ENCODE results near the gene NYAP2. TPM values are rescaled to one million over a fixed set of nuclear protein-coding genes. Genes with fewer than 3 reads are reported as not detected.

NYAP2 gene
- total and polyA plus RNA-seq, 7 donors: 0.03 to 0.36 TPM; not detected in 5

DNA sequence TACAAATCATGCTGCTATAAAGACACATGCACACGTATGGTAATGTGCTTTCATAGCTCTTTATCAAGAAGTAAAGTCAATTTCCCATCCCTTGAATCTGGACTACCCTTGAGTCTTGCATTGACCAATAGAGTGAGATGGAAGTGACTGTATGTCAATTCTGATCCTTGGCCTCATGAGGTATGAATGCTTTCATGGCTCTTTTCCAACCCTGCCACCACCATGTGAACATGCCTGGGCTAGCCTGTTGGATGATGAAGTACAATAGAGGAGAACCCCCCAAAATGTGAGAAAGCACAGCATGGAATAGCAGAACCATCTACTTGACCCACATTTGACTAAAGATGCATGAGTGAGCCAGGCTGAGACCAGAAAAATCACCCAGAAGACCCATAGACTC lies 237.0 kb downstream of the NYAP2 start:
- 82 to 91% methylated on average over 1 of the region's 1 CpG for WGBS, 2 donors
- DNase-seq: no peak
- H3K4me3 ChIP-seq: no peak overlapping the region
- H3K27ac ChIP-seq: no peak overlapping the region
- H3K4me1 ChIP-seq: no peaks in the 10 kb centered on the region
- intact Hi-C loops (cut with DNase I): no loop called here
- TF ChIP-seq POLR2A (IDR thresholded peaks at IDR 0.05): no peak
- TF ChIP-seq EP300 (IDR thresholded peaks at IDR 0.05): no peak
- TF ChIP-seq POLR2AphosphoS5 (IDR thresholded peaks at IDR 0.05): no peak
- TF ChIP-seq, protein P1, sequence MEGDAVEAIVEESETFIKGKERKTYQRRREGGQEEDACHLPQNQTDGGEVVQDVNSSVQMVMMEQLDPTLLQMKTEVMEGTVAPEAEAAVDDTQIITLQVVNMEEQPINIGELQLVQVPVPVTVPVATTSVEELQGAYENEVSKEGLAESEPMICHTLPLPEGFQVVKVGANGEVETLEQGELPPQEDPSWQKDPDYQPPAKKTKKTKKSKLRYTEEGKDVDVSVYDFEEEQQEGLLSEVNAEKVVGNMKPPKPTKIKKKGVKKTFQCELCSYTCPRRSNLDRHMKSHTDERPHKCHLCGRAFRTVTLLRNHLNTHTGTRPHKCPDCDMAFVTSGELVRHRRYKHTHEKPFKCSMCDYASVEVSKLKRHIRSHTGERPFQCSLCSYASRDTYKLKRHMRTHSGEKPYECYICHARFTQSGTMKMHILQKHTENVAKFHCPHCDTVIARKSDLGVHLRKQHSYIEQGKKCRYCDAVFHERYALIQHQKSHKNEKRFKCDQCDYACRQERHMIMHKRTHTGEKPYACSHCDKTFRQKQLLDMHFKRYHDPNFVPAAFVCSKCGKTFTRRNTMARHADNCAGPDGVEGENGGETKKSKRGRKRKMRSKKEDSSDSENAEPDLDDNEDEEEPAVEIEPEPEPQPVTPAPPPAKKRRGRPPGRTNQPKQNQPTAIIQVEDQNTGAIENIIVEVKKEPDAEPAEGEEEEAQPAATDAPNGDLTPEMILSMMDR (IDR thresholded peaks at IDR 0.05): no peak
- H3K9me3 ChIP-seq: no peaks in the 10 kb centered on the region
- H3K36me3 ChIP-seq: no peaks in the 10 kb centered on the region
- H3K27me3 ChIP-seq: no peaks in the 10 kb centered on the region

DNA sequence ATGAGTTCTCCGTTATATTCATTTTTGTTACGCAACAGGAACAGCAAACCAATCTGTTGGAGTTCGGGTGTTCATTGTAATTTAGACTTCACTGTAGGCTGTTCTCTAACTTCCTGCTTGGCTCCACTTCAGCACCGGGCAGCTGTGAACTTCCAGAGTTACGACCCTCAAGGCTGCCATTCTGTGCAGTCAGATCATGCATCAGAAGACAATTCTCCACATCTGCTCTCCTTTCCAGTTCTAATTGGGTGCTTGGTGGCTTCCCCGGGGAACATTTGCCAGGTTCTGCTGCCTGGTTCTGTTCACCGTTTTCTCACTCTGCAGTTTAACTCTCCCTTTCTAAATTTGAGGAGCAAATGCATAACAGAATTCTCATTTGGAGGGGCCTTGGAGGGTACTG lies 237.7 kb downstream of the NYAP2 start:
- TF ChIP-seq POLR2AphosphoS5 (IDR thresholded peaks at IDR 0.05) (no peak), EP300 (IDR thresholded peaks at IDR 0.05) (no peak), POLR2A (IDR thresholded peaks at IDR 0.05) (no peak)
- TF ChIP-seq, protein P1 (IDR thresholded peaks at IDR 0.05): no peak
- Histone ChIP-seq H3K27me3 (no peaks in the 10 kb centered on the region), H3K4me1 (no peaks in the 10 kb centered on the region), H3K4me3 (no peak overlapping the region), H3K27ac (no peak overlapping the region), H3K9me3 (no peaks in the 10 kb centered on the region), H3K36me3 (no peaks in the 10 kb centered on the region)
- DNase-seq: no peak
- intact Hi-C loops (cut with DNase I): no loop called here
- 9 to 30% methylated on average over 7 of the region's 7 CpGs for WGBS, 2 donors

DNA sequence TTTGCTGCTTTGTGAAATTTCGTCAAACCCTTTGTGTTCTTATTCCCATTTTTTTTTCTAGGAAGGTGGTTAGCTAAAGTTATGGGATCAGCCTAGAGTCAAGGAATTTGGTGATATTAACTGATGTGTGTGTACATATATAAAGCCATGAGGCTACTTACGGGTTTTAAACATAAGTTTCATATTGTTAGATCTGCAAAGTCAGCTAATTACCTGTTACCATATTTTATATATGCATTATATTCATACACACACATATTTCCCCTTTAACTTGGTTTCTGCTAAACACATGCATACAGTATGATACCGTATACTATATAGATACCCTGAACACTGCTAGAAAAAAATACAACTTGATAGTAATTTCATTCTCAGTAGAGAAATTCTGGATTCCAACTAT lies 241.0 kb downstream of the NYAP2 start:
- Histone ChIP-seq H3K27me3 (no peaks in the 10 kb centered on the region), H3K9me3 (no peaks in the 10 kb centered on the region), H3K4me1 (no peaks in the 10 kb centered on the region), H3K4me3 (no peak overlapping the region), H3K36me3 (no peaks in the 10 kb centered on the region), H3K27ac (no peak overlapping the region)
- TF ChIP-seq, protein P1 (IDR thresholded peaks at IDR 0.05): no peak
- TF ChIP-seq POLR2A (IDR thresholded peaks at IDR 0.05): no peak
- TF ChIP-seq EP300 (IDR thresholded peaks at IDR 0.05): no peak
- TF ChIP-seq POLR2AphosphoS5 (IDR thresholded peaks at IDR 0.05): no peak
- DNase-seq: no peak
- intact Hi-C loops (cut with DNase I): no loop called here
- WGBS, 2 donors: 91 to 93% methylated on average over 3 of the region's 3 CpGs

DNA sequence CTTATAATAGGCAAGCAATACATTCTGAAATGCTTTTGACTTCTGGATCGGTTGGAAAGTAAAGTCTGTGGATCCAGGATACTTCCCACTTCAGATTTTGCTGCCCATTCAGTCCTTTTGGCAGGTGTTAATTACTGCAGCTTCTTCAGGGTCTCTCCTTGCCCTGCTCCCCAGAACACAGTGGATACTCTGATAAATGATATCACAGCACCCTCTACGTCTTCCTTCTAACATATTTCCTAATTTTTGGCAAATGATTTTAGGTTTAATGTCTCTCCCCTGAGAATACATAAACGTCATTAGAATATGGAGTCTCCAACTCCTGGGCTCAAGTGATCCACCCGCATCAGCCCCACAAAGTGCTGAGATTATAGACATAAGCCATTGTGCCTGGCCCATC lies 249.8 kb downstream of the NYAP2 start:
- intact Hi-C loops (cut with DNase I): no loop called here
- H3K9me3 ChIP-seq: no peaks in the 10 kb centered on the region
- no peak overlapping the region for H3K4me3 ChIP-seq
- H3K36me3 ChIP-seq: no peaks in the 10 kb centered on the region
- H3K27ac ChIP-seq: no peak overlapping the region
- 61 to 73% methylated on average over 4 of the region's 4 CpGs for WGBS, 2 donors
- no peaks in the 10 kb centered on the region for H3K27me3 ChIP-seq
- TF ChIP-seq POLR2A (IDR thresholded peaks at IDR 0.05): no peak
- no peak for TF ChIP-seq POLR2AphosphoS5 (IDR thresholded peaks at IDR 0.05)
- TF ChIP-seq EP300 (IDR thresholded peaks at IDR 0.05): no peak
- TF ChIP-seq, protein P1 (IDR thresholded peaks at IDR 0.05): no peak
- no peaks in the 10 kb centered on the region for H3K4me1 ChIP-seq
- DNase-seq: no peak

DNA sequence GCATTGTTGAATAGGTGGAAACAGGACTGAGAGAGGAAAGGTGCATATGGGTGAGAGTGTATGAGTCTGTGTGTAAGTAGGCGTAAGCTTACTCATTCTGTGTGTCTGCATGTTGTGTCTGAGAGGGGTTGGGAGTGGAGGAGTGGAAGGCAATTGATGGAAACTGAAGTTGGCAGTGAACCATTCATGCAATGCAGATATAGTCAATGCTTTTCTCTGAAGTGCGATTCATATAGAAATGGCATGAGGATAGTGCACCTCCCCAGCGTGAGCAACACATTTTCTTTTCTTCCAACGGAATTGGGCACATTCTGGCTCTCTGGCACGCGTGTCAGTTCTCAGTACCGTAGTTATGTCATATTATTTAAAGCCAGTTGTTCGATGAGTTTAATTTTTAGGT lies 250.5 kb downstream of the NYAP2 start:
- WGBS, 2 donors: 91 to 92% methylated on average over 8 of the region's 8 CpGs

More for the DNA sequence above, 250.5 kb downstream of the NYAP2 start:
- H3K4me1 ChIP-seq: no peaks in the 10 kb centered on the region
- intact Hi-C loops (cut with DNase I): no loop called here
- no peaks in the 10 kb centered on the region for H3K27me3 ChIP-seq
- no peak overlapping the region for H3K27ac ChIP-seq
- H3K36me3 ChIP-seq: no peaks in the 10 kb centered on the region
- TF ChIP-seq EP300 (IDR thresholded peaks at IDR 0.05) (no peak), POLR2A (IDR thresholded peaks at IDR 0.05) (no peak), POLR2AphosphoS5 (IDR thresholded peaks at IDR 0.05) (no peak)
- TF ChIP-seq, protein P1 (IDR thresholded peaks at IDR 0.05): no peak
- no peak for DNase-seq
- no peaks in the 10 kb centered on the region for H3K9me3 ChIP-seq
- H3K4me3 ChIP-seq: no peak overlapping the region
